ENCODE results near the gene KIAA0753.
A peak's percentile ranks its signal among the peaks of the same experiment; 100 is the strongest.

KIAA0753 gene

GRCh38 chr17:6559753-6560215 lies 80.7 kb downstream of the KIAA0753 start:
- Mint-ChIP-seq H3K27ac (no peak overlapping the region), H3K27me3 (peaks cover 85% of the 10 kb centered on the region), H3K4me1 (peaks cover 17% of the 10 kb centered on the region), H3K9me3 (no peaks in the 10 kb centered on the region), H3K4me3 (no peak overlapping the region)
- ATAC-seq (peak; percentile 11), DNase-seq (no peak)

GRCh38 chr17:6558932-6559752 lies 81.4 kb downstream of the KIAA0753 start:
- ATAC-seq (no peak), DNase-seq (no peak)
- Mint-ChIP-seq H3K27ac (no peak overlapping the region), H3K4me1 (peaks cover 22% of the 10 kb centered on the region), H3K27me3 (peaks cover 87% of the 10 kb centered on the region), H3K9me3 (no peaks in the 10 kb centered on the region), H3K4me3 (no peak overlapping the region)

GRCh38 chr17:6558276-6558675 lies 82.2 kb downstream of the KIAA0753 start:
- Mint-ChIP-seq H3K4me1 (peaks cover 24% of the 10 kb centered on the region), H3K9me3 (no peaks in the 10 kb centered on the region), H3K4me3 (no peak overlapping the region), H3K27me3 (peaks cover 88% of the 10 kb centered on the region), H3K27ac (no peak overlapping the region)
- DNase-seq = no peak
- ATAC-seq = no peak

GRCh38 chr17:6557040-6557438 lies 83.5 kb downstream of the KIAA0753 start:
- Mint-ChIP-seq H3K9me3 (no peaks in the 10 kb centered on the region), H3K4me1 (peaks cover 24% of the 10 kb centered on the region), H3K27ac (peak overlapping the region in 1 of 2 donors; percentile 78), H3K27me3 (peaks cover 82% of the 10 kb centered on the region), H3K4me3 (peak overlapping the region in 1 of 2 donors; percentile 70)
- ATAC-seq (no peak), DNase-seq (no peak)

GRCh38 chr17:6556121-6557039 lies 84.1 kb downstream of the KIAA0753 start, which contains the start of gene PITPNM3:
Gene PITPNM3 (minus strand): TSS chr17:6556555. CDS start chr17:6556406, 149 bp downstream.
- H3K4me3 Mint-ChIP-seq = peak within 1 kb of the TSS; percentile 61 to 81
- peaks cover 24% of the 10 kb centered on the region for H3K4me1 Mint-ChIP-seq

GRCh38 chr17:6555331-6556120 lies 85.0 kb downstream of the KIAA0753 start:
- peak in 1 of 2 donors; percentile 20 for DNase-seq
- ATAC-seq = peak; percentile 75
- H3K27ac Mint-ChIP-seq = no peak overlapping the region
- H3K4me3 Mint-ChIP-seq = peak overlapping the region; percentile 61 to 81
- peaks cover 24% of the 10 kb centered on the region for H3K4me1 Mint-ChIP-seq
- H3K27me3 Mint-ChIP-seq = peaks cover 72% of the 10 kb centered on the region
- H3K9me3 Mint-ChIP-seq = no peaks in the 10 kb centered on the region

More at GRCh38 chr17:6556121-6557039, 84.1 kb downstream of the KIAA0753 start, which contains the start of gene PITPNM3:
- no peaks in the 10 kb centered on the region for H3K9me3 Mint-ChIP-seq
- no peak for DNase-seq
- ATAC-seq = peak; percentile 27
- peak within 1 kb of the TSS in 1 of 2 donors; percentile 78 for H3K27ac Mint-ChIP-seq
- peaks cover 75% of the 10 kb centered on the region for H3K27me3 Mint-ChIP-seq

GRCh38 chr17:6554871-6555330 lies 85.6 kb downstream of the KIAA0753 start:
- peaks cover 66% of the 10 kb centered on the region for H3K27me3 Mint-ChIP-seq
- no peak for DNase-seq
- no peak for ATAC-seq
- H3K4me1 Mint-ChIP-seq = peaks cover 24% of the 10 kb centered on the region
- peak overlapping the region in 1 of 2 donors; percentile 81 for H3K4me3 Mint-ChIP-seq
- H3K9me3 Mint-ChIP-seq = no peaks in the 10 kb centered on the region
- H3K27ac Mint-ChIP-seq = no peak overlapping the region

GRCh38 chr17:6554342-6554741 lies 86.2 kb downstream of the KIAA0753 start:
- H3K9me3 Mint-ChIP-seq = no peaks in the 10 kb centered on the region
- peak overlapping the region in 1 of 2 donors; percentile 81 for H3K4me3 Mint-ChIP-seq
- no peak overlapping the region for H3K27ac Mint-ChIP-seq
- DNase-seq (no peak), ATAC-seq (no peak)
- peaks cover 28% of the 10 kb centered on the region for H3K4me1 Mint-ChIP-seq
- peaks cover 60% of the 10 kb centered on the region for H3K27me3 Mint-ChIP-seq

GRCh38 chr17:6551869-6552531 lies 88.5 kb downstream of the KIAA0753 start:
- Mint-ChIP-seq H3K4me1 (peaks cover 43% of the 10 kb centered on the region), H3K27me3 (peaks cover 37% of the 10 kb centered on the region)
- no peak for DNase-seq

GRCh38 chr17:6551356-6551755 lies 89.2 kb downstream of the KIAA0753 start:
- Mint-ChIP-seq H3K4me3 (no peak overlapping the region), H3K9me3 (no peaks in the 10 kb centered on the region), H3K27ac (no peak overlapping the region), H3K4me1 (peaks cover 37% of the 10 kb centered on the region), H3K27me3 (peaks cover 30% of the 10 kb centered on the region)
- DNase-seq (no peak), ATAC-seq (no peak)

More at GRCh38 chr17:6551869-6552531, 88.5 kb downstream of the KIAA0753 start:
- H3K4me3 Mint-ChIP-seq = no peak overlapping the region
- ATAC-seq = no peak
- H3K9me3 Mint-ChIP-seq = no peaks in the 10 kb centered on the region
- no peak overlapping the region for H3K27ac Mint-ChIP-seq

GRCh38 chr17:6549384-6550036 lies 91.0 kb downstream of the KIAA0753 start:
- Mint-ChIP-seq H3K9me3 (no peaks in the 10 kb centered on the region), H3K27ac (no peak overlapping the region), H3K4me3 (peak overlapping the region in 1 of 2 donors; percentile 51), H3K4me1 (peaks cover 29% of the 10 kb centered on the region), H3K27me3 (peaks cover 16% of the 10 kb centered on the region)
- ATAC-seq (no peak), DNase-seq (no peak)

GRCh38 chr17:6548578-6549330 lies 91.8 kb downstream of the KIAA0753 start:
- H3K27me3 Mint-ChIP-seq = peaks cover 8% of the 10 kb centered on the region
- no peaks in the 10 kb centered on the region for H3K9me3 Mint-ChIP-seq
- ATAC-seq (peak; percentile 93), DNase-seq (peak; percentile 19 to 40)
- H3K4me1 Mint-ChIP-seq = peaks cover 25% of the 10 kb centered on the region
- H3K27ac Mint-ChIP-seq = peak overlapping the region; percentile 24 to 88
- H3K4me3 Mint-ChIP-seq = peak overlapping the region in 1 of 2 donors; percentile 51

GRCh38 chr17:6548034-6548433 lies 92.5 kb downstream of the KIAA0753 start:
- Mint-ChIP-seq H3K4me3 (peak overlapping the region in 1 of 2 donors; percentile 51), H3K27ac (peak overlapping the region in 1 of 2 donors; percentile 88), H3K4me1 (peaks cover 25% of the 10 kb centered on the region)

More at GRCh38 chr17:6548034-6548433, 92.5 kb downstream of the KIAA0753 start:
- no peaks in the 10 kb centered on the region for H3K9me3 Mint-ChIP-seq
- H3K27me3 Mint-ChIP-seq = peaks cover 1% of the 10 kb centered on the region
- ATAC-seq = peak; percentile 16
- DNase-seq = no peak
